ENCODE results near the gene FHIT. TPM values are rescaled to one million over a fixed set of nuclear protein-coding genes. Genes with fewer than 3 reads are reported as not detected.

The FHIT gene
- total RNA-seq, 4 donors from 2014 or later, result 0.72 to 5.2 (median 2.1) TPM

GRCh38 chr3:59750391-59750790 lies 1500.9 kb downstream of the FHIT start:
- DNase-seq (no peak), ATAC-seq (no peak)
- no peaks in the 10 kb centered on the region for H3K27me3 ChIP-seq
- in situ Hi-C loops (cut with MboI; ENCODE audit: low sequenced_read_pairs in 4 of 4) (no loop called here), intact Hi-C loops (cut with DNase I; ENCODE audit: low total_unique reads) (no loop called here)
- no peak overlapping the region for H3K27ac ChIP-seq
- H3K4me1 ChIP-seq, result no peaks in the 10 kb centered on the region
- no peaks in the 10 kb centered on the region for H3K36me3 ChIP-seq
- TF ChIP-seq CTCF (IDR thresholded peaks at IDR 0.05 in 4 of 5, conservative IDR thresholded peaks at IDR 0.05 in 1 of 5) (no peak), POLR2A (IDR thresholded peaks at IDR 0.05) (no peak)
- H3K9me3 ChIP-seq, result no peaks in the 10 kb centered on the region
- H3K4me3 ChIP-seq, result no peak overlapping the region

- Histone ChIP-seq H3K9me3 (no peaks in the 10 kb centered on the region), H3K4me3 (no peak overlapping the region), H3K27ac (no peak overlapping the region), H3K4me1 (no peaks in the 10 kb centered on the region), H3K36me3 (no peaks in the 10 kb centered on the region), H3K27me3 (no peaks in the 10 kb centered on the region)
- ATAC-seq (no peak), DNase-seq (no peak)
- TF ChIP-seq CTCF (IDR thresholded peaks at IDR 0.05 in 4 of 5, conservative IDR thresholded peaks at IDR 0.05 in 1 of 5) (no peak), POLR2A (IDR thresholded peaks at IDR 0.05) (no peak)
- in situ Hi-C loops (cut with MboI; ENCODE audit: low sequenced_read_pairs in 4 of 4) (no loop called here), intact Hi-C loops (cut with DNase I; ENCODE audit: low total_unique reads) (no loop called here)
Measured at GRCh38 chr3:59749291-59749690, 1502.0 kb downstream of the FHIT start.

- Histone ChIP-seq H3K27me3 (no peaks in the 10 kb centered on the region), H3K27ac (no peak overlapping the region), H3K36me3 (no peaks in the 10 kb centered on the region), H3K4me1 (no peaks in the 10 kb centered on the region), H3K4me3 (no peak overlapping the region), H3K9me3 (no peaks in the 10 kb centered on the region)
- intact Hi-C loops (cut with DNase I; ENCODE audit: low total_unique reads) (no loop called here), in situ Hi-C loops (cut with MboI; ENCODE audit: low sequenced_read_pairs in 4 of 4) (no loop called here)
- DNase-seq, result no peak
- no peak for TF ChIP-seq POLR2A (IDR thresholded peaks at IDR 0.05)
- TF ChIP-seq CTCF (IDR thresholded peaks at IDR 0.05 in 4 of 5, conservative IDR thresholded peaks at IDR 0.05 in 1 of 5), result no peak
- ATAC-seq, result no peak
Measured at GRCh38 chr3:59746585-59746984, 1504.7 kb downstream of the FHIT start.

GRCh38 chr3:59737241-59737640 lies 1514.0 kb downstream of the FHIT start:
- no peak overlapping the region for H3K27ac ChIP-seq
- ATAC-seq (no peak), DNase-seq (no peak)
- TF ChIP-seq POLR2A (IDR thresholded peaks at IDR 0.05) (no peak), CTCF (IDR thresholded peaks at IDR 0.05 in 4 of 5, conservative IDR thresholded peaks at IDR 0.05 in 1 of 5) (no peak)
- in situ Hi-C loops (cut with MboI; ENCODE audit: low sequenced_read_pairs in 4 of 4), result no loop called here
- H3K27me3 ChIP-seq, result no peaks in the 10 kb centered on the region
- H3K4me3 ChIP-seq, result no peak overlapping the region
- no peaks in the 10 kb centered on the region for H3K36me3 ChIP-seq
- intact Hi-C loops (cut with DNase I; ENCODE audit: low total_unique reads), result no loop called here
- H3K4me1 ChIP-seq, result no peaks in the 10 kb centered on the region
- no peaks in the 10 kb centered on the region for H3K9me3 ChIP-seq

- no peaks in the 10 kb centered on the region for H3K36me3 ChIP-seq
- no peak overlapping the region for H3K4me3 ChIP-seq
- intact Hi-C loops (cut with DNase I; ENCODE audit: low total_unique reads) (no loop called here), in situ Hi-C loops (cut with MboI; ENCODE audit: low sequenced_read_pairs in 4 of 4) (no loop called here)
- TF ChIP-seq POLR2A (IDR thresholded peaks at IDR 0.05), result no peak
- no peak for TF ChIP-seq CTCF (IDR thresholded peaks at IDR 0.05 in 4 of 5, conservative IDR thresholded peaks at IDR 0.05 in 1 of 5)
- H3K27me3 ChIP-seq, result no peaks in the 10 kb centered on the region
- no peaks in the 10 kb centered on the region for H3K9me3 ChIP-seq
- no peak overlapping the region for H3K27ac ChIP-seq
- no peaks in the 10 kb centered on the region for H3K4me1 ChIP-seq
- ATAC-seq, result no peak
- DNase-seq, result no peak
Measured at GRCh38 chr3:59734061-59734460, 1517.2 kb downstream of the FHIT start.
